ENCODE data around the gene GALNS.

DNA sequence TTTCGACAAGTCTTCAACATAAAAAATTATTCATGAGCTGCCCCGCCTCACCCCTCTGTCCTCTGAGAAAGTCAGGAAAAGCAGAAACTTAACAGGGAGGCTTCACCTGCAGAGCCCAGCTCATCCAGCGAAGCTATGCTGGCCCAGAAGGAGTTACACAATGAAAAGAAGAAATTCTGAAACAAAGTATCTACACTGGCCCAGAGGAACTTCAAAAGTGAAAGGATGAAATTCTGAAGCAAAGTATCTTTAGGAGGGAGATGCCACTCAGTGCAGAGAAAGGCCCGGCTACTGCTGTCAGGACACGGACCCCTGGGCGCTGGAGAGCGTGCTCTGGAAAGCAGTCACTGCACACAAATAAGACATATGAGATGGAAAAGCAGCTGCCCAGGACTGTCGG lies 1.6 kb downstream of the GALNS start:
- no peak for TF ChIP-seq POLR2A (IDR thresholded peaks at IDR 0.05)
- TF ChIP-seq, protein P1, sequence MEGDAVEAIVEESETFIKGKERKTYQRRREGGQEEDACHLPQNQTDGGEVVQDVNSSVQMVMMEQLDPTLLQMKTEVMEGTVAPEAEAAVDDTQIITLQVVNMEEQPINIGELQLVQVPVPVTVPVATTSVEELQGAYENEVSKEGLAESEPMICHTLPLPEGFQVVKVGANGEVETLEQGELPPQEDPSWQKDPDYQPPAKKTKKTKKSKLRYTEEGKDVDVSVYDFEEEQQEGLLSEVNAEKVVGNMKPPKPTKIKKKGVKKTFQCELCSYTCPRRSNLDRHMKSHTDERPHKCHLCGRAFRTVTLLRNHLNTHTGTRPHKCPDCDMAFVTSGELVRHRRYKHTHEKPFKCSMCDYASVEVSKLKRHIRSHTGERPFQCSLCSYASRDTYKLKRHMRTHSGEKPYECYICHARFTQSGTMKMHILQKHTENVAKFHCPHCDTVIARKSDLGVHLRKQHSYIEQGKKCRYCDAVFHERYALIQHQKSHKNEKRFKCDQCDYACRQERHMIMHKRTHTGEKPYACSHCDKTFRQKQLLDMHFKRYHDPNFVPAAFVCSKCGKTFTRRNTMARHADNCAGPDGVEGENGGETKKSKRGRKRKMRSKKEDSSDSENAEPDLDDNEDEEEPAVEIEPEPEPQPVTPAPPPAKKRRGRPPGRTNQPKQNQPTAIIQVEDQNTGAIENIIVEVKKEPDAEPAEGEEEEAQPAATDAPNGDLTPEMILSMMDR (IDR thresholded peaks at IDR 0.05): no peak
